HL-60/S4 (cell line): ENCODE data around the gene ARMS2.

ENCODE experiments used
- in situ Hi-C: fragments of 300-500 bp; cut with MboI; formaldehyde crosslinking; loops from 2 replicates; pipeline ENCODE4 v1.14.3; 2022; ENCODE audit warnings: low sequenced_read_pairs

ARMS2 gene

DNA sequence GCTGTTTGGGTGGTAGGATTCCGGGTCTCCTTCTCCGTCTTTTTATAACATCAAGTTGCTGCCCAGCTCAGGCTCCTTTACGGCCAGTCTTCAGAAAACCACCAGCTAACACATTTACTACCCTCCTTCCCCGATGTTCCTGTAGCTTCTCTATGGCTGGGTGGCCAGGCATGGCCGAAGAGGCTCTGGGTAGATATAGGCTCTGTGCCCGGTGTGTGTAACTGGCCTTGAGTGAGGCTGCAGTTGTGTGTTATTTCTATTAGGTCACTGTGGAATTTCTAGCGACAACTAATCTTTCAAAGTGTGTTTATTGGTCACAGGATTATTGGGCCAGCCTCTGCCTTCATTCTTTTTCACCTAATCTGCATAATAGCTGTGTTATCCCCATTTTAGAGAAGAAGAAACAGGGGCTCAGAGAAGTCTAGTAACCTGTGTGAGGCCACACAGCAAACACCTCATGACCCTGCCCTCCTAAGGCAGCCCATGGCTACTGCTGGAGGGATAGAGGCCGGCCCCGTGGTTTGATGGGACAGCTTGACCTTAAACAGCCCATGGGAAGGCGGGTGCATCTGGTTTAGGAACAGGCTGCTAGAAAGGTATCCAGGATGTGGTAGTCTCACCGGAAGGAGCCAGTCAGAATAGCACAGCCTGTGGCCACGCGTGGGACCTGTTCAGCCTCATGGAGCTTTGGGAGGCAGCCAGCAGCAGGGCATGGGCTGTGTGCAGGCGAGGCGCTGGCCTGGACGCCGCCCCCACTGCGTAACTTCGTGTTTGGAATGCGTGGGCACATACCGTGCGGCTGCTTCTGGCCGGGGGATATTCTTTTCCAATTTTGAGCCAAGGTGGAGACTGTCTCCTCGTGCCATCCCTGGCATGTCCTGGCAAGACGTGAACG lies 36.6 kb downstream of the ARMS2 start:
- in situ Hi-C loops: no loop called here

DNA sequence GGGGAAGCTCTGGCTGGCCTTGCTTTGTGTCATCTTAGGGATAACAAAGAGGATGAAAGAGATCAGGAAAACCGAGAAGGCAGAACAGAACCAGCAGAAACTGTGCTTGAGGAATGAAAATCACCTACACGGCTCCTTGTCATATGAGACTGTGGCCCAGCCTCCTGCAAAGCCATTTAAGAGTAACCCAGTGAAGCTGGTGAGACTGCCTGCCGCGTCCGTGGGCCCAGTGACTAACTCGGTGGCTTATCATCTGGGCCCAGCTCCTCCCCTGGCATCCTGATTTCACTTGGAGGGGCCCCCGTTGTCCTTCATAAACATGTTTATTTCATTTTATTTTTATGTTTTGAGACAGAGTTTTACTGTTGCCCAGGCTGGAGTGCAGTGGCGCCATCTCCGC lies 37.6 kb downstream of the ARMS2 start:
- in situ Hi-C loops: no loop called here

DNA sequence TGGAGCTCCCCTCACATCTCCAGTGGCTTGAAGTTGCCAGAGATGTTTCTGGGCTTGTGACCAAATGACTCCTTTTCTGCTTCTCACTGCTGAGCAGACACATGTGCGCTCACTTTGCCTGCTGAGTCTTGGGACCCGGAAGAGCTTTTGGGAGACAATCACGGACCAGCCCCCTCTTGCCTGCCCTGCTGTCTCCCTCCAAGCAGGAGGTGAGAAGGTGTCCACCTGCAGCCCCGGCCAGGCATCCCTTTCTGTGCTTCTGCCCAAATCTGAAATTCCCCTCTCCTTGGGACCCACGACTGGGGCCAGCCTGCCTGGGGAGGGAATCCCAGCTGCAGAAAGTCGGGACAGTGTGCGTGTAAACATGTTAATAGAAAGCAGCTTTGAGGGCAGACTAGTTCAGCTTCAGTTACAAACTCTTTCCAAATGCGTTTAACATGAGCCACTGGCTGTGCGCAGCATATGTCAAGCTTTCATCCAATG lies 38.6 kb downstream of the ARMS2 start:
- in situ Hi-C loops: no loop called here

DNA sequence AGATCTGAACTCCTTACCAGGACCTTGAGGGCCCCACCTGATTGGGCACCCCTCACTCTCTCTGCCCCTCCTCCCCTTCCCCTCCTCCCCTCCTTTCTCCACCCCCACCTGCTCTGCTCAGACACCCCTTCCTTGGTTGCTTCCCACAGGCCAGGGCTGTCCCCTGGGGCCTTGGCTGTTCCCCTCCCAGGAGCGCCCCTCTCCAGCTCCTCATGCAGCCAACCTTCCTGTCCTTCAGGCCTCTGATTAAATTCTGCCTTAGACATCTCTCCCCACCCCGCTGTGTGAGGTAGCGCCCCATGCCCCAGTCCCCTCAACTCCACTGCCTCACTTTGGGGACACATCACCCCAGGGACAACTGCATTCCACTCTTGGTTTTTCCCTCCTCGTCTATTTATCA lies 39.3 kb downstream of the ARMS2 start:
- in situ Hi-C loops: no loop called here

DNA sequence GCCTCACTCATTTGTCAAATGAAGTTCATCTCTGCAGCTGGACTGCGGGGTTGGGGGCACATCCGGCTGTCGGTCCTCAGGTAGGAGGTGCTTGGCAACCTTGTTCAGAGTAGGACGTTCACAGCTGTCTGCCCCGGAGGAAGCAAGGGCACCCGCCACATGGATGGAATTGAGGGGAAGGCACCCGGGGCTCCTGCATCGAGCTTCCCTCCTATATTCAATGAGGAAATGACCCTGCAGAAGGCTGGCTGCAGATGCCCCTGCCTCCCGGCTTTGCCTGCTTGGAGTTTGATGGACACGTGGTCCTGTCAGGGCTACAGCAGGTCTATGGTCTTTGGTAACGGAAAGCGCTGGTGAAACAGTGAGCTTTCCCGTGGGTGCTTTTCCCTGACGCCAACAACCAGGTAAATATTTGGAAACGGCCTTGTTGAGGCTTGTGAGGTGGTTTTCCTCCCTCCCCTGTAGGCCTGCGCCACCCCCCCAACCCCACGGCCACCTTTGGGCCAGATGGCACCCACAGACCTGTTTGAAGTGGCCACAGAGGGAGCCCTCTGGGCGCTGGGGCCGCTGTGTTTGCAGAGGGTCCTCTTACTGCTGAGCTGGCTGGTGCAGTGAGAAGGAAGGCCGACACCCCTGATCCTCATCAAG lies 39.8 kb downstream of the ARMS2 start:
- in situ Hi-C loops: no loop called here

DNA sequence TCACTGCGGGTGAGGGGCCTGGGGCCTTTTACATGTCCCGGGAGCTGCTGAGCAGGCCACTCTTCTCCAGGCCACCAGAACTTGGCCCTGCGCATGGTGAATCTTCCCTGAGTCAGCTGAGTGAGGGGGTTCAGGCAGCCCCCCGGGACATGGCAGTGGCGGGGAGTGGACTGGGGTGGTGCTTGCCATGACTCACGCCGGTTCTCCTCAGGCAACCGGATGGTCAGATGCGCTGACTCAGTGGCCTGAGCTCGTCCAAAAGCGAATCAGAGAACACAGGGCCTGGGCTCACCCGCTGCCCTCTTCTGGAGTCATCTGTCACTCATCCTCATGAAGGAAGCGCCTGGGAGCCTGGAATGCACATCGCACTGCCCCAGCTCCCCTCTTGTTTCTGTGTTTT lies 40.4 kb downstream of the ARMS2 start:
- in situ Hi-C loops: no loop called here

DNA sequence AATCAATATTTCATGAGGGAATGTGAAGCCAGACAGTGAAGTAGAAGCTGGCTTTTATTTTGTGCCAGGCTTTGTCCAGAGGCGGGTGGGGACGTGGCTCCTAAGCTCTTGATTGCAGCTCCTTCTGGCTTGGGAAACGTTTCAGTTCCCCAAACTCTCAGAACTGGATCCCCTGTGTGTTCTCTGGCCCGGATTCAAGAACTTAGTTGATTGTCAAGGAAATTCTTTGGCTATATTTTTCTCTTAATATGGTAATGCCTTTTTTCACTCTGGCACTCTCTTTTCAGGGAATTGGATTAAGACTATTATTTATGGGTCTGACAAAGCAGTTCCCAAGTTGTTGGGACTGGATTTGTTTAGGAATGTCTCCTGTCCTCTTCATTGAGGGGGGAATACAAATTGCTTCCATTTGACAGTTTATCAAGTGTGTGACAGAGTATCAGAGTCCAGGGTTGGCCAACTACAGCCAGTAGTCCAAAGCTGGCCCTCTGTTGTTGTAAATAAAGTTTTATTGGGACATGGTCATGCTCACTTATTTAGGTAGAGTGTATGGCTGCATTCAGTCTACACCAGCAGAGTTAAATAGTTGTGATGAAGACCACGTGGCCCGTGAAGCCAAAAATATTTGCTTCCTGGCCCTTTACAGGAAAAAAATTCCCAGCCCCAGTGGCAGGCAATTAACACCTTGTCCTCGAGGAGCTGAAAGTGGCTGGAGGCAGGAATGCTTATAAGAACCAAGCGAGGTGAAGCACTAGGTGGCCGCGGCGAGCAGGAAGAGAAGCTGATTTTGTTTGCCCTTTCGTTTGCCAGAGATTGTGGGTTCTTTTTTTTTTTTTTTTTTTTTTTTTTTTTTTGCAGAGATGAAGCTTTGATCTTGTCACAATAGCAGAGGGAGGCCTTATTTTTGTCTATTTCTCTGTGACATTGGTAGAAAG lies 41.2 kb downstream of the ARMS2 start:
- in situ Hi-C loops: no loop called here

DNA sequence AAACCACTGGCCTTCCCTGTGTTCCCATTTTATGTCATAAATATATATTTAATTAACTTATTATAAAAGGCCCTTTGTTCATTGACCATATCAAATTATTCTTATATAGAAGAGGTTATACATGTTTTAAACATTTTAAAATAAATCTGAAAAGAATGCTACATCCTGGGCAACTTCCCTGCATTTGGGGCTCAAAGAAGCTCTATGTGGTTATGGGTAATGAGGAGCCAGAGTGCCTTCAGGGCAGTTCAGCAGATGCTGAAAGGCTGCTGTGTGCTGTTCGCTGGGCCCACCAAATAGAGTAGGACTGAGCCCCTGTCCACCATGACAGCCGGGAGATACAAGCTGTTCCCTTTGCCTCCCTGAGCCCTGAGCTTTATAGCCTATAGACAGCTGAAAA lies 42.8 kb downstream of the ARMS2 start:
- in situ Hi-C loops: no loop called here

DNA sequence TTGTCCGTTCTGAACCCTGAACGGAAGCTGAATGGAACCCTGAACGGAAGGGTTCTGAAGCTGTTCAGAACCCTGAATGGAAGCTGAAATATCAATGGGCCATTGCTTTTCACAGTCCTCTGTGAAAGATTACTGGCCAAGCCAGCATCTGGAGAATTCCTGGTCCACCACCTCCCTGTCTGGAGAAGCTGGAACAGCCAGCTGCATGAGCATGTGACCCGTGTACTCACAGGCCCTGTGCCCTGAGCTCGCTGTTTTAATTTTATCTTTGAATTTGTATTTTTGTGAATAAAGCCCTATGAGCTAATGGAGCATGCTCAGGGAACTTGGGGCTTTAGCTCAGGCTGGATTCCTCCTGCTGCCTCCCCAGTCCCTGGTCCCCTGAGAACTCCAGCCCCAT lies 44.1 kb downstream of the ARMS2 start:
- in situ Hi-C loops: no loop called here

DNA sequence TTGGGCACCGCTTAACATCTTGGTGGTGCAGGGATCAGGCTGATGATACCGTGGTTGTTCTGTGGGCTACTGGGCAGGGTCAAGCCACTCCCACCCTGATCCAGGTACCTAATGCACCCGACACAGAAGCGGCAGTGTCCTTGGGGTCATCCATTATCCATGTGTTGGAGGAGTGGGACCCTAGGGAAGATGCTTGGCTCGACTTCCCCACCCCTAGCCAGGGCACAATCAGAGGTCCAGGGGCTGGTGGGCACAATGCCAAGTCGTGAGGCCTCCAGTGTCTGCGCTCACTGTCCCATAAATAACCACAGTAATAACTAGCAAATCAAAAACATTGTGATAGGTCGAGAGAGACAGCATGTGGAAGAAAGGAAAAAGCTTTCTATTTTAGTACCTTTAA lies 44.6 kb downstream of the ARMS2 start:
- in situ Hi-C loops: no loop called here

DNA sequence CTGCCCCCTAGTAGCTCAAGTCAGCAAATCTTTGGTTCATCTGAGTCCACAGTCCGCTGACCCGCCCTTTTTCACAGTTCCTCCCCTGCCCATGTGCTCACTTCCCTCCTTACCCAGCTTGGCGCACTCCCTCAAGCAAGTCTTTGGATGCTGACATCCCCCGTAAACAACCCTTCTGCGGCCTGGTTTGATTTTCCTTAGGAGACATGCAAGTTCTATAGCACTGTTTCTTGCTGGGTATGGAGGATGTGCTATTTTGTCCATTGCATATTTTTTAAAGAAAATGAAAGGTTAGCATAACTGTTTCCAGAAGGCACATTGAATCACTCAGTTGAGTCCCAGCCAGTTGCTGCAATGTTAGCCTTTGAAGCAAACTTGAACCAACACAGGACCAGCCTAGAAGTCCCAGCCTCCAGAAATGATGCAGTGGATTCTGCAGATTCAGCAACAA lies 45.1 kb downstream of the ARMS2 start:
- in situ Hi-C loops: no loop called here

DNA sequence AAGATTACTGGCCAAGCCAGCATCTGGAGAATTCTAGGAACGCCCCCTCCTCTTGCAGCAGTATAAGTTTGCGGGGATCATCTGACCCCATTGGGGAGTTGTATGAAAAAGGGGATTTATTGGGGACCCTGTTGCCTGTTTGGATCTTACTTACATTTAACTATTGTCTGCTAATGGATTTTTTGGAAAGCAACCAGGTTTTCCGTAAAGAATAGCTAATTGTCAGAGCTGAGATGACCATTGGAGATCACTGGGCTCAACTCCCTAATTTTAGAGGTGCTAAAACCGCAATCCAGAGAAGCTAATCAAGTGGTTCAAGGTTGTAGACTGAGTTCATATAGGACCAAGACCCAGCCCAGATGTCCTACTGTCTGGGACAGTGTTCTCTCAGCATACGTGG lies 45.7 kb downstream of the ARMS2 start:
- in situ Hi-C loops: no loop called here

DNA sequence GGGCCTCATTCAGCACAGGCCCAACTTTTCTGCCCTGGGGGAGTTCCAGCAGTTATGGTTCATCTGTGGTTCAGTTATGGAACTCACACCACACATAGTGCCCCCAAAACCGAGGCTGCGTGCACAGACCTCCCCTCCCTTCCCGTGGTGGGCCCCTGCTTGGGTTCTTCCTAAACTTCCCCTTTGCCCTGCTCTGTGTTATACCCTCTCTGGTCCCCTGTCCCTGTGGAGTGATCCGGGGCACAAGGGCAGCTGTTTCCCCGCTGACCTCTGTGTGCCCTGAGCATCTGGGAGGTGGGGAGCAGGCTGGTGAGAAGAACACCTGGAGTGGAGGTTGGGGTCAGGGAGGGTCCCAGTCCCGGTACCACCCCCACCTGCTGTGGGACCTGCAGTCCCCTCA lies 46.3 kb downstream of the ARMS2 start:
- in situ Hi-C loops: no loop called here

DNA sequence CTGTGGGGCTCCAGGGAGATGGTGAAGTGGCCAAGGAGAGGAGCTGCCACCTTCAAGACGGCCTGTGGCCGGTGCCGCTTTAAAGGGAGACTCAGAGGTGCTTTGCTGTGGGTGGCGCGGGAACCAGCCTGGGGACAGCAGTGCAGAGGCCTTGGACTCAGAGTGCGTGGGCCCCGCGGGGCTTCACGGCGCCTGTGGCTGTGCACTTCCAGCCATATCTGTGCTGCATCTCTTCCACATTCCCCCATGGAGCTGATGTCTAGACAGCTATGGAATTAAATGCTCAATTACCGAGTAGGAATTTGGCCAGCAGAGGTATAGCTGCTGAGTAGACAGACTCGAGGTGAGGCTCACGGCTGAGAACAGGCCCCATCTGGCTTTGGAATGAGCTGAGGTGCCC lies 48.6 kb downstream of the ARMS2 start:
- in situ Hi-C loops: no loop called here

DNA sequence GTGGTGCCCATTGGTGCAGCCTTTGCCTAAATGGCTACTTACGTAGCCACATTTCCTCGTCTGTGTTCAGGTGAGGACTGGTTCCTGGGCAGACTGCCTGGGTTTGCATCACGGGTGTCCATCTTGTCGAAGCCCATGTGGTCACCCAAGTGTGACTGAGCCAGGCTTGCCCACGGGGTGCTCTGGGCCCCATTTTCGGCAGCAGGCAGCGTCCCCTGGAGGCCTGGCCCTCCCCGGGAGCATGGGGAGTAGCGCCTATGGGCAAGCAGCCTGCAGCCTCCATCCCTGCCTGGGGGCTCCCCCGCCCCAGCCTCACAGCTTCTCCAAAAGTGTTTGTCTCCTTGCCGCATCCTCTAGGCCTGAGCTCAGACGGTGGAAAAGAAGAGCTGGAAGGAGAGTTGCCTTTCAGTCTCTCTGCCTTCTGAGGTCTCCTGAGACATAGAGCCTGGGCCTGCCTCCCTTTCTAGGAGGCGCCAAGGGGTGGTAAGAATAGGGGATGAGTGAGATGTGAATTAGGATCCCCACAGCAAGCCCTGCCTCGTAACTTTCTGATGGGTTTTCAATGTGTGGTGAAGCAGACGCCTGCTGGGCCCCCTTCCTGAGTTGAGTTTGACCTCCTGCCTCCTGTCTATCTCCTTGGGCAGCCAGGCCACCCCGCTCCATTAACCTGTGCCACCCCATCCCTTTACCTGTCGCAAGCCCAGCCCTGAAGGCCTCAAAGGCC lies 49.6 kb downstream of the ARMS2 start:
- in situ Hi-C loops: no loop called here

DNA sequence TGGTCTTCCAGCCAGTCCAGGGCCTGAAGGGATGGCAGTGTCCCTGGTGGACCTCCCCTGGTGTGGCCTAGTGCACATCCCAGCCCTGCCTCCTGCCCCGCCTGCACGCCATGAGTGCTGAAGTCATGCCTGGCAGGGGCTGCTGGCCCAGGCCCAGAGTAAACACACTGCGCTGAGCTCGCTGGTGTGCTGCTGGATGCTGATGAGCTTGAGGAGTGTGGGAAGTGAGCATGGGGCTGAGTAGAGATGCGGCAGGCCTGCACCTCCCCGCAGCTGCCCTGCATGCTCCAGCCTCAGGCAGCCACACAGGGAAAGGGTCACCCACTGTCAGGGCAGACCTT lies 50.1 kb downstream of the ARMS2 start:
- in situ Hi-C loops: no loop called here

DNA sequence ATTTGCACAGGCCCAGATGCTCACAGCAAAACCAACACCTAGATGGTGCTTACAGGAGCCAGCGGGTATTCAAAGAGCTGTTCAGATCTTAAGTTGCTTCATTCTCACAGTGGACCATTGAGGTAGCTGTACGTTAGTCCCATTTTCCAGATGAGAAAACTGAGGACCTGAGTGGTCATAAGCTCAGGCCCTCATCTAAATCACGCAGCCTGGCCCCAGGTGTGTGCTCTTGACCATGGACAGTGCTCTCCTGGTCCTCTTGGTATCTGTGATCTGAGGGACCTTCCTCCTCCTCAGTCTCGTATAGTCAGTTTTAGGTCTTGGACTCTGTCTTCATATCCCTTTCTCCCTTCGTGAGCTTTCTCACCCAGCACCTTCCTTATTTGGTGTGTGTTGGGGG lies 50.6 kb downstream of the ARMS2 start:
- in situ Hi-C loops: no loop called here

DNA sequence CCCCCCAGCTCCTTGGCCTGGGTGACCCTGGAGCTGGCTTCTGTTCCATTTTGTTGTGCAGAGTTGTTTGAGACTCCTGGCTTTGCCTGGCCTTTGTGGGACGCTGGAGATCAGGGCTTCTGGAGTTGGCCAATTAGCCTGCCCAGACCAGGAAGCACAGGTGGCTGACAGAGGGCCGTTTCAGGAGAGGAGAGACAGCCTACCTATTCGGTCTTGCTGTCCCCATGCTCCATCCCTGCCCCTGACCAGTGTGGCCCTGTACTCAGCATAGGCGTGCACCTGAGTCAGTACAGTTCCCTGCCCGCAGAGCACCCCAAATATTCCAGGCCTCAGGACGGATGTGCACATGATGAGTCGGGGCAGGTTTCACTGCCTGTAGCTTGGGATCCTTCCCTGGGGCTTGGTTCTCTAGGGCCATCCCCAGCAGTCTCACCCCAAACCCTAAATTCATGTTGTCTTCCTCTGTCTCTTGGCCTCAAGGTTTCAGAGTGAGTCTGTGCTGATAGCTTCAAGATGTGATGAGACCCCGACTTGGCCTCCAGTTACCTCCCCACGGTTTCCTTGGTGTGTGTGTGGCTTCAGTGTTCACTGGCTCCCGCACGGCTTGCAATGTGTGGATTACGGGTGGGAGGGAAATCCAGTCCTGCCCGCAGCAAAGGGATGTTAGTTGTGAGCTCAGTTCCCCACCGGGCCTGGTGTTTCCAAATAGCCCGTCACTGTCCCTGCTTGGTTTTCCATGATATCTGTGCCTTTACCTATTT lies 51.6 kb downstream of the ARMS2 start:
- in situ Hi-C loops: no loop called here
